Activated naive CD4-positive, alpha-beta T cell (primary cell): ENCODE results near the gene KCTD5.

Experiments used
- DNase-seq, 4 experiments: peaks; one replicate each; lab custom pipeline; 2025; lab: John Stamatoyannopoulos, UW

The KCTD5 gene

DNA sequence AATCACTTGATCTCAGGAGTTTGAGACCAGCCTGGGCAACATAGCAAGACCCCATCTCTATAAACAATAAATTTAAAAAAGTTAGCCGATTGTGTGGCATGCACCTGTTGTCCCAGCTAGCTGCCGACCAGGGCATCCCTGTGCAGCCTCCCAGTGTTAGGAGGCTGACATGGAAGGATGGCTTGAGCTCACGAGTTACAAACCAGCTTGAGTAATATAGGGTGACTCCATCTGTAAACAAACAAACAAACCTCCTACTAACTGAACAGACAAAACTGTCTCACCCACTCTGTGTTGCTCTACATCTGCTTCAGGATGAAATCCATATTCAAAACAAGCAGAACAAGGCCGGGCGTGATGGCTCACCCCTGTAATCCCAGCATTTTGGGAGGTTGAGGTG is 44.6 kb downstream of the KCTD5 start:
- no peak for DNase-seq

DNA sequence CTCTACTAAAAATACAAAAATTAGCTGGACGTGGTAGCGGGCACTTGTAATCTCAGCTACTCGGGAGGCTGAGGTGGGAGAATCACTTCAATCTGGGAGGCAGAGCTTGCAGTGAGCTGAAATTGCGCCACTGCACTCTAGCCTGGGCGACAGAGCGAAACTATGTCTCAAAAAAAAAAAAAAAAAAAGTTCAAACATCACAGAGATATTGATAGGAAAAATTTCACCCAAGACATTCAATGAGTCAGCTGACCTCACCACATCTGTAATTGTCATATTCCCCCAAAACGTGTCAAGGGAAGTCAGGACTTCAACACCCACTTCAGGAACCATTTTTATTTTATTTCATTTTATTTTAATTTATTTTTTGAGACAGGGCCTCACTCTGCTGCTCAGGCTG is 45.7 kb downstream of the KCTD5 start:
- DNase-seq = no peak

DNA sequence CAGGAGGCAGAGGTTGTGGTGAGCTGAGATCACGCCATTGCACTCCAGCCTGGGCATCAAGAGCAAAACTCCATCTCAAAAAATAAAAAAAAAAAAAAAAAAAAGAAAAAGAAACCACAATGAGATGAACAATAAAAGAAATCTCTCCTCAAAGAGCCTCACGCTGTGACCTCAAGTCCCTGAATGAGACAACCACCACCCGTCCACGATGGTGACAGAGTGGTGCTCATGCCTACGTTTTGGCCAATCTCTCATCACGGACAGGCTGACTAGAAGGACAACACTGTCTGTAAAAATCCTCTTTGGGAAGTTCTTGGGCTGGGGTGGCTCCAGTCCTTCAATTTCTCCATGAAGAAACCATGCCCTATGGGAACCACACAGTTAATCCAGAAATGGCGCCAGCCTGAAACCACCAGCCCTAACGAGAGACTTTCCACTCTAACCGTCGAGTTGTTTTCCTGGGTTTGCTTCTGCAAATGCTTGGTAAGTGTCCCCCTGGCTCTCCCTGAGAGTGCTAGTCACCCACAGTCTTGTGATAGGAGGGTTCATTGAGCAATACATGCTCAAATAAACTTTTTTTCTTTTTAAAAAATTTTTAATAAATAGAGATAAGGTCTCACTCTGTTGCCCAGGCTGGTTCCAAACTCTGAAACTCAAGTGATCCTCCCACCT is 52.7 kb downstream of the KCTD5 start:
- DNase-seq = no peak

DNA sequence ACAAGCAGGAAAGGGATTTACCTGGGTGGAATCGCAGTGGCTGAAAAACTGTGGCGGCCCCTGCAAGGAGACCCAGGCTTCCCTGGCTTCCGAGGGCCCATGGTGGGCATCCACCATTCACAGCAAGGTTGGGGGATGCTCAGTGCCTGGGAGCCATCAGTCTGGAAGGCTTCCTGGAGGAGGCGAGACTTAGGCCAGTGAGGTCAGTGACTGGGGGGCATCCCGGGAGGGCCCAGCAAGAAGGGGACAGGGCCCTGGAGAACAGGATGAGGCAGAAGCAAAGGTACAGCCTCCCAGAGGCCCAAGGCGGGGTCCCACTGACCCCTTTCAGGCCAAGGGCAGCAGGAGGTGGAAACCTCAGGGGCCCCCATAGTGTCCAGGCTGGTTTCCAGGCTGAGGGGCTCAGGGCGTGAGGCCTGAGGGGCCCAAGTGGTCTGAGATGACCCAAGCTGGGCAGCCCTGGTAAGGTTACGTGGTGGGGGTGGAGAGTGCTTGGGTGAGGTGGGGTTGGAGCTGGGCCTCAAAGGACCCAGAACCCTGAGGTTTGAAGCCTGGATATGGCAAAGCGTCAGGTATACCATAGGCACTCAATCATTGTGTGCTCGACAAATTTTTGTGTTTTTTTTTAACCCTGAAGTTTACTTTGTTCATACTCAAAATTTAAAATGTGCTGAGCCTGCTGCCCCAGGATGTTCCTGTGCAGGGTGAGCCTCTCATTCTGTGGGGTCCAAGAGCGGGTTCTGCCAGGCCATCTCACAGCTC is 54.3 kb downstream of the KCTD5 start:
- no peak for DNase-seq

DNA sequence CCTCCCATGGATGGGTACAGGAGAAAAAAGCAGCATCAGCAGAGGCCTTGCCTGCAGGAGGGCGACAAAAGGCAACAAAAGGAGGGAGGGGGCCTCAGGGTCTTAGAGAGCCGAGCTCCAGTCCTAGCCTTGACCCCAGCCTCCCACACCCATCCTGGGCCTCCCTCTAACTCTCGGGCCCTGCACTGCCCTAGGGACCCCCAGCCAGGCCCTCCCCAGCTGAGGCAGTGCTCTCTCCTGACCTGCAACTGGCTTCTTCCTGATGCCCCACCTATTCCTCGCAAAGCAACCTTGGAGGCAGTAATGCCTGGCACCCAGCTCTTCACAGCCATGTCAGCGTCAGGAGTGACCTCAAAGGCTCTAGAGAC is 54.9 kb downstream of the KCTD5 start:
- DNase-seq = no peak

DNA sequence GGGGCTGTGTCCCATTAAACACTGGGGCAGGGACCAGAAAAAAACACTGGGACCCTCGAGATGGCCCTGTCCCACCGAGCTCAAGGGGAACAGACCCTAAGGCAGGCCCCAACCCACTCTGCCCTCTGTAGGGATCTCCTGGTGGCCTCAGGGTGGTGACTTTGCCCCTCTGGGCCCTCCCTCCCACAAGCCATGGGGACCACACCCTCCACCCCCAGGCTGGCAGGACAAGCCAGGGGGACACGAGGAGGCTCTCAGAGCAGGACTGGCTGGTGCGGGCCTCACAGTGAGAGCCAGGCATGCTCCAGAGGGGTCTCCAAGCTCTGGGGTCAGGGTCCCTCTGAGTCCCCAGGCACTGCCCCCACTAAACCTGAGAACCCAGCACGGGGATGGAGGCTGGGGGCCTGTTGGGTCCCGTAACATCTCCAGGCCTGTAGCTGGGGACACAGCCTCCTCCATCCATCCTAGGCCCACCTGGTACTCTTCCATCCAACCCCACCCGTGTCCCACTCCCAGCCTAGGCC is 55.6 kb downstream of the KCTD5 start:
- DNase-seq = no peak

DNA sequence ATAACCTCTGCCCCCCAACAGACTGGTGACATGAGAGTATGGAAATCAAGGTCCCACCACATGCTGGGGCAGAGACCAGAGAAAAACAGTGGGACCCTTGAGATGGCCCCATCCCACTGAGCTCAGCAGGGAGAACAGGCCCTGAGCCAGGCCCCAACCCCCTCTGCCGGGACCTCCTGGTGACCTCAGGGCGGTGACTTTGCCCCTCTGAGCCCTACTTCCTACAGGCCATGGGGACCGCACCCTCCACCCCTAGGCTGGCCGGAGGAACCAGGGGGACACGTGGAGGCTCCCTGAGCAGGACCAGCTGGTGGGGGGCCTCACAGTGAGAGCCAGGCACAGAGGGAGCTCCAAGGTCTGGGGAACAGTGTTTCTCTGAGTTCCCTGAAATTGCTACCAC is 56.3 kb downstream of the KCTD5 start:
- no peak for DNase-seq

DNA sequence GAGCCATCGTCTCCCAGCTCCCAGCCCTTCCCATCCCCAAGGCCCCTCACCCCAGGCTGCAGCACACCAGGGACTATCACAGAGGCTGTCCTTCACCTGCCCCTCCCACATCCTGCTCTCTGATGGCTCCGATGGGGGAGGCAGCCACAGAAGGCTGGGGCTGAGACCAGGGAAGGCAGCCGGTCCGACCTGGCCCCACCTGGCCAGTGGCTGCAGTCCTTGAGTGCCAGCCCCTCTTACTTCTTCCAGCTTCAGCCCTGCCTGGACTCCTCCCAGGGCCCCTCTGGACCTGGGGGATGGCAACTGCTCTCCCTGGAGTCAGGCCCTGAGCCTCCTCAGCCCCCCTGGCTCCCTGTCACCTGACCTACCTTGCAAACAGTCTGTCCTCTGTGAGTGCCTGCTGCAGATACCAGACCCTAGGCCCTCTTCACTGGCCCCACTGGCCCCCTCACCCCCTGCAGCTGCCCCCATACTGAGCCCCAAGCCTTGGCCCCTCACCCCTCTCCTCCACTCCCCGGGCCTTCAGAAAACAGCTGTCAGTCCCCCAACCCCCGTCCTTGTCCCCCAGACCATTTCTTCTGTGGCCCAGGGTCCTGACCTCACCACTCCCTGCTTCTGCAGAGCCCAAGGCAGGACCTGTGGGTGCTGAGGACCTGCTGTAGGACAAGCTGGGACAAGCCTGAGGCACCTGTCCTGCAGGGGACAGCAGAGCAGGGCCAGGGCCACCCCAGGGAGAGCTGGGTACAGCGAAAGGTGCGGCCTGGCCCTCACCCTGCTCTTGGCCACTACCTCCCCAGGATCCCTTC is 57.5 kb downstream of the KCTD5 start:
- DNase-seq = no peak

DNA sequence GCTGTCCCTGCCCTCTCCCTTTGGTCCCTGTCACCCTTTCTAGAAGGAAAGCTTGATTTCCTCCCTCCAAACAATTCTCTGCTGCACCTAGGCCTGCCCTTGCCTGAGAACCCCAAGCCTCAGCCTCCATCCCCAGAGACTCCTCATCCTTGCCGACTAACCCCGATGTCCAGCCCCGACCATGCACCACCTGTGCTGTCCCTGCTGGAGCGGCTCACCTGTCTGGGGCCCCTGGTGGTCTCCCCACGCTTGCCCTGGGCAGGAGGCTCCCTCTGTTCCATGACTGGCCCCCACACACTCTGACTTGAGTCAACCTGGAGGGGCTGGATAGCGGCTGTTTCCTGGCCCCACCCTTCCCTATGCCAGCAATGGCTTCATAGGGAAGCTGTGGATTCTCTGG is 58.2 kb downstream of the KCTD5 start:
- DNase-seq = no peak

DNA sequence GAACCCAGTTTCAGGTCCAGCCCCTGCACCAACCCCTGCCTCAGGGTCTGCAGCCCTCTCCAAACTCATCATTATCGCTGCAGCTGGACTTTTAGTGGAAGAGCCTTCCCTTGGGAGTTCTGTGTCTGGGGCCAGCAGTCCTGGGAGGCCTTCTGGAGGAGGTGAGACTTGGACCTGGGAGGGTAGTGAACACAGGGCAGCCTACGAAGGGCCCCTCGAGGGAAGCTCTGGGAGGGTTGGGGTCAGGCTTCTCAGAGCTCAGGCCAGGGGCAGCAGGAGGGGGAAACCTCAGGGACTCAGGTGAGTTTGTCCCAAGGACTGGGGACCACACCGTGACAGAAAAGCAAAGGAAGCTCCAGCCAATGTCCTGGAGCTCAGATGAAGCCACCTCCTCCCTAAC is 58.8 kb downstream of the KCTD5 start:
- no peak for DNase-seq

DNA sequence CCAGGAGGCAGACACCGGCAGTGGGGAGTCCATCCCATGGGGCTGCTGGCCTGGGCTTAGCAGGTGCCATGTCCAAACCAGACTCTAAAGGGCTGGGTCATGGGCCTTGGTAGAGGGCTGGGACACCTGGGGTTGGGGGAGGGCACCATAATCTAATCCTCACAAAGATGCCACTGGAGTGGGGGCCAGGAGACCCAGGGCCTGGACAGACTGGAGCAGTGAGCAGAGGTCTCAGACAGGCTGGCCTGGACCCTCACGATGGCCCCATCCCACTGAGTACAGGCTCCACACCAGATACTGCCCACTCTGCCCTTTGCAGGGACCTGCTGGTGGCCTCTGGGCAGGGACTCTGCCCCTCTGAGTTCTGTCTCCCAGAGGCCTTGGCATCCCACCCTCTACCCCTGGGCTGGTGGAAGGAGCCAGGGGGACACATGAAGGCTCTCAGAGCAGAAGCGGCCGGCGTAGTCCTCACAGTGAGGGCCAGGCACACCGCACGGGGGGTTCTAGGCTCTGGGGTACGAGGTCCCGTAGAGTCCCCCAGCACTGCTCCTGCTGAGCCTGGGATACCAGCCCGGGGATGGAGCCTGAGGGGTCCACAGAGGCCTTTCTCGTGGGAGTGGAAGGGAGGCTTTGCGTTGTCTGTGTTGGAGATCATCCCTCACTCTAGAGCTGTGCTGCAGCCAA is 60.1 kb downstream of the KCTD5 start:
- no peak for DNase-seq

DNA sequence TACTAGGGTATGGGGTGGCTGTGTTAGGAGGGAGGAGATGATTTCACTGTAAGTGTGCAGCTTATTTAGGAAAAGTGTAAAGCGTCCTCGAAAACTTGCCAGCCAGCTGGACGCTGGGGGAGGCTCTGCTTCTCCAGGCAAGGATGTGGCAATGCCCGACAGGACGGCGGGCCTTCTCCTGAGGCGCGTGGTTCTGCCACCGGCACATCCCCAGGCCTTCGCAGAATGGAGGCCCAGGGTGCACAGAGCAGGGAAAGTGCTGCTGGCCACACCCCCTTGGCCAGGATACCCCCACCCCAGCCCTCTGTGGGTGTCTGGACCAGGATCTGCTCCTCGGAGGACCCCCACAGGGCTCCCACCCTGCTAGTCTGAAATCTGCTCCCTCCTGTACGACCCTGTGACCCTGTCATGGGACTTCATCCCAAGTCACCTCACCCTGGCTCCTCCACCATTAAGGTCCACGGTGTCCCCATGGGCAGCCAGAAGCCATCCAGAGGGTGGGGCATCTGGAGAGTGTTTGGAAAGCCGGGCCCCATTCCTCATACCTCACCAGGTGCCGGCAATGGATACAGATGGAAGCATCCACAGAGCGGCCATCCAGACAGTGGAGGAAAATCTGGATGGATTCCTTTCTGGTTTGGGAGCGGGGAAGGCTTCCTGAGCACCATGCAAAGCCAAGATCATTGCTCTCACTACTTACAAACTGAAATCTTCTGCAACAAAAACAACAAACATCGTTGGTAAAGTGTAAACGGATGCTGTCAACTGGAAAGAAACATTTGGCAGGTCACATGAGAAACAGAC is 60.9 kb downstream of the KCTD5 start:
- DNase-seq = no peak

DNA sequence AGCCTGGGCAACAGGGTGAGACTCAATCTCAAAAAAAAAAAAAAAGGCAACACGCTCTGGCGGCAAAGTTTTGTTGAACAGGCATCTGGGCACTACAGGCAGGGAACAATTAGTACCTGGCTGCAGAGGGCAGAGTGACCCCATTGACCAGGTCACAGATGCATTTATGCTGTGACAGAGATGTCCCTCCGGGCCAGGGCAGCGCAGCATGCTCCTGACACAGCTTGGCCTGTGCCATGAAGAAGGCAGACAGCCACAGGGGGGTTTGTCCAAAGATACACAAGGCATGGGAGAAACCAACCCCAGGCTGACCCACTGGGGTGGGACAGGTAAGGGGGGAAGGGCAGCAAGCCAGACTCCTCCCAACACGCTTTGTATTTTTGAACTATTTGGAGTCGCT is 62.4 kb downstream of the KCTD5 start:
- no peak for DNase-seq

DNA sequence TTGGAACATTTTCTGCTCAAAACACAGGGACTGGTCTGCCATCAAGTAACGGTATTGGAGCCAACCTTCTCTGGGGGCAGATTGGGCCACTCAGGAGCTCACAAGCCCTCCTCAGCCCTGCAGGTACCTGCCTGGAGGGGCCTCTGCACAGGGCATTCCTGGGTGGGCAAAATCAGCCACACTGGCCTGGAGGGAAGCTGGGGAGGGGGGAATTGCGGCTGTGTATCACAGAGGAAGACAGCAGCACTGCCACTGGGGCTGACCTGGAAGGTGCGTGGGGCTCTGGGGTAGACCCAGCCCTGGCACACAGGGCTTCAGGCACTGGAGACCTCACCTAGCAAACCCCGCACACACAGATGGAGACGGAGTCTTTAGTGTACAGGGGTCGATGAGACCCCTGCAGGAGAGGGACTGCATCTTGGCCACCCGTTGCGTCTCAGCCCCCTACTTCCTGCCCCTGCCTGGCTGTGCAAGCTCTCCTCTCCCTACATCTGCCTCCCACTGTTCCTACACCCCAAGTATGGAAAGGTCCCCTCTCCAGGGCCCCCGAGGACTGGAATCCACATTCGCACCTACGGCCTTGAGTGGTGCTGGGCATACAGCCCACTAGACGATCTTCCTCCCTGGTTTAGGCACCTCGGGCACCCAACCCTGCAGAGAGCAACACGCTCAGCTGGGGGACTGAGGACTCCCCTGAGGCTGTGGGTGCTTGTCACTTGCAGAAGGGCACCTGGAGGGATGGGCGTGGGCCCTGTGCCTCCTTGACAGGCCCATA is 63.0 kb downstream of the KCTD5 start:
- DNase-seq = no peak

DNA sequence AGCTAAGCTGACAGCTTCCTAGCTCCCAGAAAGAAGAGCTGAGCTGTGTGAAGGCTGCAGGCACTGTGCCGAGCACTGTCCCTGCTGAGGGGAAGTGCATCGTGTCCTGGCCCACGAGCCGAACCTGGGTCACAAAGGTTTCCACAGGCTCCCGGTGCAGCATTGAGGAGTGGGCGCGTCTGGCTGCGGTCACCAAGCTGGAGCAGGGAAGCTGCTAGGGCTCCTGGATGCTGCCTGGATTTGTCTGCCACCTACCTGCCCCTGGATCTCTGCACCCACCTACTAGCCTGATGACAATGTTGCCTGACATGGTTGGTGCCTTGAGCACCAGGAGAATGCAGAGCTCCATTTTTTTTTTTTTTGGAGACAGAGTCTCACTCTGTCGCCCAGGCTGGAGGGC is 63.6 kb downstream of the KCTD5 start:
- no peak for DNase-seq

DNA sequence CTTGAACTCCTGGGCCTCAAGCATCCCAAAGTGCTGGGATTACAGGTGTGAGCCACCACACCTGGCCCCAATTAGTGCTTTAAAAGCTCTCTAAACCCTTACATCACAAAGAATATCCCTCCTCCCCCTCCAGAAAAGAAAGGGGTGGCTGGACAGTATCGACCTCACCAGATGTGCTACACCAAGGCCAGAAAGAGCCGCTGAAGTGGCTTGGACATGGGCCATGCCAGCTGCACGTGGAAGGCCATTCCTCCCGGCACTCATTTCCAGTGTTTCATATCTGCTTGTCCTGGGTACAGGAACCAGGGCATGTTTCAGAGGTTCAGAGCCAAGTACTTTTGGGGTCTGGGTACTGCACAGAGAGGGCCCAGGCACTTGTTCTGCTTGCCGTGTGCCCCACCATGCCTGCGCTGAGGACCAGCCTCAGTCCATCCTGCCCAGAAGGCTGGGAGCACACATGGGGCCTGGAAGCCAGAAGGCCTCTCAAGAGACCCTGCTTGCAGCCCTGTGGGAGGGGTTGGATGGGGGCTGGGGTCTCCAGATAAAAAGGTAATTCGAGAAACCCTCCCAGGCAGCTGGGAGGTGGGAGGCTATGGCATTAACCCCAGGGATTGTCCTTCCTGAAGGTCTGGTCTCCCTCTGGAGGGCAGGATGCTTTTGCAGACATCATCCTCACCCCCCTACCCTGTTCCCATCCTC is 66.6 kb downstream of the KCTD5 start:
- DNase-seq = no peak

DNA sequence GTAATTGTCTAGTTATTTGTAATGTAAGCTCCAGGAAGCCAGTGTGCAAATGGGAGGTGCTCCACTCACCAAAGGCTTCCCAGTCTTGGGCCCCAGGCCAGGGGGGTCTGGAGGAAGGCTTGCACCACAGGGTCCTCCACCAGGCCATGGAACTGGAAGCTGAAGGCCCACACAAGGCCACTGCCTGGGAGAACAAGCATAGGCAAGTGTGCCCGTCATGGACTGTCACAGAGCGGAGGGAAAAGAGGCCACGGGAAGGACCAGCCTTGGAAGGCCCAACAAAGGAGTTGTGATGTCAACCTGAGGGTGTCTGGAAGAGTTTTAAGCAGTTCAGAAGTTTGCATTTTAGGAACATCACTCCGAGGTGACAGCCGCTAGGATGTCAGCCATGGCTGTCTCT is 67.2 kb downstream of the KCTD5 start:
- DNase-seq = no peak

DNA sequence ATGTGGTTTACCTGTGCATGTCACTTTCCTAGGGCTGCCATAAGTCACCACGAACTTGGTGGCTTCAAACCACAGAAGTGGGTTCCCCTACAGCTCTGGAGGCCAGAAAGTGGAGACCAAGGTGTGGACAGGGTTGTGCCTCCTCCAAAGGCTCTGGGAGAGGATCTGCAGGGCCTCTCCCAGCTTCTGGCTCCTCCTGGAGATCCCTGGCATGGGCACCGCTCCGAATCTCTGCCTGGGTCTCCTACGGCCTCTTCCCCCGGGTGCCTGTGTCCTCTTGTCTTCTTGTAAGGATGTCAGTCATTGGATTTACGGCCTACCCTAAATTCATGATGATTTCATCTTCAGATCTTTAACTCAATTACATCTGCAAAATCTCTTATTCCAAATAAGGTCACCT is 67.6 kb downstream of the KCTD5 start:
- no peak for DNase-seq

DNA sequence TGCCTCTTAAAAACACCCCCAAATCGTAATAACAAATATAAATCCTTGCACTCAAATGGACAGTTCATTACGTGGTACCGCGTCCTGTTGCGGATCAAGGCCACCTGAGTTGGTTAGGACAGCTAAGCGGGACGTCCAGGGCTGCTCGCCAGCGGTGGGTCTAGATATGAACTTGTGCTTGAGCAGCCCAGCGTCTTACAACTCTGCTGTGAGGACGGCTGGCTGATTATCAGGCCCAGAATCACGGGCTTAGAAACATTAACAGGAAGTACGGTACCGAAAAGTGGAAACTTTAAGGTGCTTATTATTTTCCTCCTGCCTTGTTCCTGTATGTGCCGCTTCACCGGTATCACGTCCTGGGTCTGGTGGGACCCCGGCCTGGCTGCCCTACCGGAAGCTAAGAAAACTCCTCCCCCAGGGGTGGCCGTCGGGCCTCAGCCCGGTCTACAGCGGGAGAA is 69.3 kb downstream of the KCTD5 start:
- no peak for DNase-seq
